Stimulated activated CD8-positive, alpha-beta memory T cell treated with anti-CD3 and anti-CD28 coated beads, Interleukin-15, amount 100 ng/mL, for 4 hours (primary cell): ENCODE data around the gene PAF1.
"Not testable (repeated sequence)": the region's sequence is repeated elsewhere in the genome, so short reads cannot be mapped to it uniquely, and the experiment has no call there.

Experiments used
- DNase-seq, 2 donors: peaks; one replicate each; pipeline ENCODE4 v3.0.0-alpha.2; 2020; ENCODE audit warnings: low read depth in 2 of 2

The PAF1 gene

GRCh38 chr19:39382991-39383828, 7.7 kb downstream of the PAF1 start:
- no peak for DNase-seq

GRCh38 chr19:39381910-39382611, 8.8 kb downstream of the PAF1 start:
- DNase-seq: no peak

DNA sequence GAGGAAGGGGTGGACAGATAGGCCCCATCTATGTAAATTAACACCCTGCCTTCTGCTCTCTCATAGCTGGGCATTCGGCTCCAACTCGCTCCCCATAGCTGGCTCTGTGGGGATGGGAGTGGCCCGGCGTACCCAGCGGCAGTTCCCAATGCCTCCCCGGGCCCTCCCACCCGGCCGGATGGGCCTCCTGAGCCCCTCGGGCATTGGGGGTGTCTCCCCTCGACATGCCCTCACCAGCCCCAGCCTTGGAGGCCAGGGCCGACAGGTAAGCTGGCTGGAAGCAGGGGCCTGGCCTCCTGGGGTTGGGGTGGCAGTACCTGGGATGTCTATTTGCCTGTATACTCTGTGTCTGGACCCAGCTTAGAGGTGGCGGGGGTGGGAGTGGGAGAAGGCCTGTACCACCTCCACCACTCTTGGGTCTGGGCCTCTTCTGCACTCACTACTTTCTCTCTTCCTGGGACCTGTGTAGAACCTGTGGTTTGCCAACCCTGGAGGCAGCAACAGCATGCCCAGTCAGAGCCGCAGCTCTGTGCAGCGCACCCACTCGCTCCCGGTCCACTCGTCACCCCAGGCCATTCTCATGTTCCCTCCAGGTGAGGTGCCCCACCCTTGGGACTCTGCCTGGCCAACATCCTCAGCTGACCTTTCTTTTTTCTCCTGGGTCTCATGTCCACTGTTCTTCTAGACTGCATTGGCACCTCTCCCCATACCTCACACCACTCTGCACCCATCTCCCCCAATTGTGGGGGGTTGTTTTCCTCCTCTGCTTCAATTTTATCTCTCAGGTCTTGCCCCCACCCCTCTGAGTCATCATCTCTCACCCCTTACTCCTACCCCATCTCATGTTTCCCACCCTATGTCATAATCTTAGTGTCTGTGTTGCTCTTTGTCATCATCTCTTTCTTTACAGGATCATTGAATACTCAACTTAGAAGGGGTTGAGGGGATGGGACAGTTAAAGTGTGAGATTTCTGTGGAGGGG, 10.1 kb downstream of the PAF1 start:
- no peak for DNase-seq

DNA sequence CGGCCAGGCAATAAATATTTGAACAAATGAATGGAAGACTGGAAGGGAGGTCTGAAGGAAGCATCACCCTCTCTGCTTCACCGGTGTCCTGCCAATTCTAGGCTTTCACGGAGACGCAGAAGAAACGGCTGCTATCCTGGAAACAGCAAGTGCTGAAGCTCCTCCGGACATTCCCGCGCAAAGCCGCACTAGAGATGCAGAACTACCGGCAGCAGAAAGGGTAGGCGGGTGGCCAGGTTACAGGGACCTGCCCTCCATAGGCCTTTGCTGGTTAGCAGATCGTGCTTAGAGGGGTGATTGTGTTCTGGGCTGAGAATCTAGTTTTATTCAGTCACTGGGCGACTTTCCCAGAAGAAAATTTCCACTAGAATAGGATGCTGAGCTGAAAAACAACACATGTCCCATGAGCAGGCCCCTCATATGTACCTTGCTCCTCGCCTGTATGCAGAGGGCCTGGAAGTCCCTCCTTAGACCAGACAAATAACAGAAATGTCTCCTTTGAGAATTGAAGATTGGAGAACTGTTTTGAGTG, 11.0 kb downstream of the PAF1 start:
- DNase-seq: no peak

DNA sequence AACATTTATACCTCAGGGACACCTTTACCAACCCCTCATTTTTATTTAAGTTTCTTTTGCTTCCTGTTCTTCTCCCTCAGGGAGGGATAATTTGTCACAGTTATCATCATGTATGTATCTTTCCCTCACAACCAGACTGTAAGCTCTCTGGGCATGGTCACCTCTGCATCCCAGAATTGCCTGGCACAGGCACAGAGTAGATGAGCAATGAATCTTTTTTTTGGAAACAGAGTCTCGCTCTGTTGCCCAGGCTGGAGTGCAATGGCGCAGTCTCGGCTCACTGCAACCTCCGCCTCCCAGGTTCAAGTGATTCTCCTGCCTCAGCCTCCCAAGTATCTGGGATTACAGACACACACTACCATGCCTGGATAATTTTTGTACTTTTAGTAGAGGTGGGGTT, 11.5 kb downstream of the PAF1 start:
- DNase-seq: not testable (repeated sequence)

DNA sequence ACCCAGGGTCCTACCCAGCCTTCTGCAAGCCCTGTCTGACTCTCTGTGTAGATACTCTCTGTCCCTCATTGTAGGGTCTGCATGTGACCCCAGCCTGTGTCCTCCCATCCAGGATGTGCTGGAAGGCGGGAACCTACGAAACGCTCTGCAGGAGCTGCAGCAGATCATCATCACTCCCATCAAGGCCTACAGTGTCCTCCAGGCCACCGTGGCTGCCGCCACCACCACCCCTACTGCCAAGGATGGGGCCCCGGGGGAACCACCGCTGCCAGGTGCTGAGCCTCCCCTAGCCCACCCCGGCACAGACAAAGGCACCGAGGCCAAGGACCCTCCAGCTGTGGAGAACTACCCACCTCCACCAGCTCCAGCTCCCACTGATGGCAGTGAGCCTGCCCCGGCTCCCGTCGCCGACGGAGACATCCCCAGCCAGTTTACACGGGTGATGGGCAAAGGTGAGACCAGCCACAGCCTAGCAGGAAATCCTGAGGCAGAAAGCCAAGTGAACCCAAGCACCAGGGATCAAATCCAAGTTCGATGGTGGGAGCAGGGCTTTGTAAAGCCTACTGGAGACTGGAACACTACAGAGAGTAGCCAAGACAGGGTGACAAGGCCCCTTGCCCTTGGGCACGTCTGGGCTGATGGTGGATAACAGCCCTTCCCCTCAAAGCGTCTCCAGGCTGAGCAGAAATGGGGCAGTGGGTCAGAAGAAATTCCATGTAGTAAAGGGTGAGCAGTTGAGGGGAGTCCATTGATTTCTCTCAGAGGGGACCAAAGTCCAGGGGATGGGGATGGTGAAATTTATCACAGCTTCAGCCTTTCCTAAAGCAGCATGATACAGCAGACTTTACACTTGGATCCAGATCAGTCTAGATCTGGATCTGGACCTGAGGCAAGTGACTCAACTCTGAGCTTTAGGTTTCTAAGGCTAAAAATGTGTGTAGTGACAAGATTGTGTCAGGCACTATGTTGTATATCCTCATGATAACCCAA, 13.2 kb downstream of the PAF1 start:
- DNase-seq: no peak

GRCh38 chr19:39375929-39376328, 15.0 kb downstream of the PAF1 start:
- no peak for DNase-seq

DNA sequence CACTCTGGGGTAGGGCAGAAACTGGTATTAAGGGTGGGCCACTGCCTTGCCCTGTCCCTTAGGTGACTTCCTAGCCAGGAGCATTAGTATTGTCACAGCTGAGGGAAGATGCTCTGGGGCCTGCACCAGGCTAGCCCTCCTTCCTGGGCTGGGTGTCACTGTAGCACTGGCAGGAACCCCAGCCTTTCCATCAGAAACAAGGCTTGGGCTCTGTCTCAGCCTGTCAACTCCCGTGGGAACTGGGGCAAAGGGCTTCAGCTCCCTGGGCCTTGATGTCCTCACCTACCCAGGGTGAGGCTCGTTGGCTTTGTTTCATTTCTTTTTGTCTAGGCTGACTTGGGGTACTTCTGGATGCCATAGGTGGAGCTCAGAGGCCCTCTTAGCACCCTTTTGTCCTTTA, 18.0 kb downstream of the PAF1 start:
- DNase-seq: no peak

DNA sequence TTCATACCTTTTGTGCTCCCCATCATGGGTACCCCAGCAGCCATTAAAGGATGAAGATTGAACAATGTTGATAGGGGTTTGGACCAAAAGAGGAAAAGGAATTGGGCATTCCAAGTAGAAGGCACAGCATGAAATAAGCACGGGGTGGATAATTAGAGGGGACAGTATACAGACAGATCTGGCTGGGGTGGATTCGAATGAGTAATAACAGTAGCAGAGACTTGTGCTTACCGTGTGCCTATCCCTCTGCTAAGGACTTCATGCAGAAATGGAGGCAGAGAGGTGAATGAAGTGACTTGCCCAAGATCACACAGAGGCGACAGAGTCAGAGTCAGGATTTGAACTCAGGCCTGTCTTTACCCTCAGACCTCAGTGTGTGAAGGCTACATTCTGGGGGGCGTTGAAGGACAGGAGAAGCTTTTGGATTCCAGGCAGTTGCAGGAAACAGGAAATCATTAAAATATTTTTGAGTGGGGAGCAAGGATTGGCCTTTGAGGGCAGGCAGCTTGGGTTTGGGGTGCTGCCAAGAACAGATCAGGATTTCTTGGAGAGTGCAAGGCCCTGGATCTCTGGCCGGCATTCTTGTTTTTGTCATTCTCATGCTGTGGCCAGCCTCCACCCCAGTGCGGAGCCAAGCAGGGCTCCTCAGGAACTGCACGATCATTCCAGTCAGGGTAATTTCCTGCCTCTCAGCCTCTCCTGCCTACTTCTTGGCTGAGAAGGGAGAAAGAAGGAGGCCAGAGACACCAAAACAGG, 18.7 kb downstream of the PAF1 start:
- DNase-seq: no peak

DNA sequence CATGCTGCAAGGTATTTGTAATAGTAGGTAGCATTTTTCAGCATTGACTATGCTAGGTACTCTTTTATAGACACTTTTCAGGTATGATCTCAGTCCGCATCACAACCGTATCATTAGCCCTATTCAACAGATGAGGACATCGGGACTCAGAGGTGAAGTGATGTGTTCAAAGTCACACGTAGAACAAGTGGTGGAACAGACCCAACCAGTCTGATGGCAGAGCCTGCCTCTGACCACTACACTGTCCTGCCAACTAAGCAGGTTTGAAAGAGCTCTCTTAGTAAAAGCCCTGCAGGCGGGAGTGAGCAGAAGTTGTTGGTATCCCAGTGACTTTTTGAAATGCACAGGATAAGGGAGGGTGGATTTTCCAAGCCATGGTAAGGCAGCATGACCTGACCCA, 20.2 kb downstream of the PAF1 start:
- no peak for DNase-seq

DNA sequence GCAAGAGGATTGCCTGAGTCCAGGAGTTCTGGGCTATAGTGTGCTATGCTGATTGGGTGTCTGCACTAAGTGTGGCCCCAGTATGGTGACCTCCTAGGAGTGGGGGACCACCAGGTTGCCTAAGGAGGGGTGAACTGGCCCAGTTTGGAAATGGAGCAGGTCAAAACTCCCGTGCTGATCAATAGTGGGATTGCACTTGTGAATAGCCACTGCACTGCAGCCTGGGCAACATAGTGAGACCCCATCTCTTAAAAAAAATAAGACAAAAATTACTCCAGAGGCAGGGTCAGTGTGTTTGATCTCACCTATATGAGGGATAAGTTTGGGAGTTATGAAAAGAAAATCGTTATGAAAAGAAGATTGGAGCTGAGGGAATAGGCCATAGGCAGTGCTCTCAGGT, 21.7 kb downstream of the PAF1 start:
- DNase-seq: no peak

- no peak for DNase-seq
These were observed 25.4 kb downstream of the PAF1 start for GRCh38 chr19:39365531-39365930.

GRCh38 chr19:39363901-39364457, 26.9 kb downstream of the PAF1 start:
- no peak for DNase-seq

- no peak for DNase-seq
These were observed 27.9 kb downstream of the PAF1 start for GRCh38 chr19:39362682-39363657.

- DNase-seq: no peak
These were observed 30.3 kb downstream of the PAF1 start for GRCh38 chr19:39360599-39360998.

- no peak for DNase-seq
These were observed 31.9 kb downstream of the PAF1 start for GRCh38 chr19:39359026-39359425.

DNA sequence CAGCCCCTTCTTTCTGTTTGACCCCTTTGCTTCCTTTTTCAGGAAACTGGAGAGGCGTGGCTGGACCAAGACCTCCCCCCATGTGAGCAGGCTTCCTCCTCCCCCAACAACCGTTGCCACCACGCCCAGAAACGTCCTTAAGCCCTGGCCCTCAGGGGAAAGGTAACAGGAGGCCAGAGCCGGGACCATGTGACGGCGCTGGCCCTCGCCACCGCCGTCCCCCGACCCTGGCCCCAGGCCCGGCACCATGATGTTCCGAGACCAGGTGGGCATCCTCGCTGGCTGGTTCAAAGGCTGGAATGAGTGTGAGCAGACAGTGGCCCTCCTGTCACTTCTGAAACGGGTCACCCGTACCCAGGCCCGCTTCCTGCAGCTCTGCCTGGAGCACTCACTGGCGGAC, 34.3 kb downstream of the PAF1 start:
- DNase-seq: no peak

- DNase-seq: no peak
These were observed 34.8 kb downstream of the PAF1 start for GRCh38 chr19:39356073-39356472.
